MCF 10A (cell line): ENCODE measurements around the gene WLS. TPM values are rescaled to one million over a fixed set of nuclear protein-coding genes. Genes with fewer than 3 reads are reported as not detected.

ENCODE experiments used
- BruUV-seq: library from RNA; stranded (reverse); fragments of 400-500 nt; replicated peaks from 2 replicates; lab custom pipeline; 2021; lab: Mats Ljungman, UMichigan
- CTCF ChIA-PET: fragments of 300-600 bp; sonication (Branson Sonifier 250); formaldehyde crosslinking; extraction: SDS; loops from one replicate; lab custom pipeline; 2021; ENCODE audit warnings: antibody characterized with exemption, inconsistent platforms; lab: Yijun Ruan, JAX
- POLR2A ChIA-PET: fragments of 300-600, 350-650 bp; sonication (Branson Sonifier 250); formaldehyde crosslinking; extraction: SDS; loops from one replicate; lab custom pipeline; 2020; ENCODE audit warnings: antibody characterized with exemption, inconsistent platforms; lab: Yijun Ruan, JAX
- DNase-seq: peaks from one replicate; pipeline ENCODE4 v3.0.0-alpha.2; 2018; ENCODE audit not compliant: unreplicated experiment
- H3K27ac Mint-ChIP-seq: one replicate; pipeline ENCODE4 v1.8.0; 2022; ENCODE audit warnings: mild to moderate bottlenecking, low read depth, mixed read lengths; ENCODE audit not compliant: unreplicated experiment
- H3K27me3 Mint-ChIP-seq: one replicate; pipeline ENCODE4 v1.8.0; 2022; ENCODE audit warnings: mixed read lengths; ENCODE audit not compliant: insufficient read depth, unreplicated experiment
- H3K36me3 Mint-ChIP-seq: one replicate; pipeline ENCODE4 v1.8.0; 2022; ENCODE audit warnings: mild to moderate bottlenecking, moderate library complexity, mixed read lengths; ENCODE audit not compliant: insufficient read depth, unreplicated experiment
- H3K4me1 Mint-ChIP-seq: one replicate; pipeline ENCODE4 v1.8.0; 2022; ENCODE audit warnings: mixed read lengths; ENCODE audit not compliant: insufficient read depth, unreplicated experiment
- H3K4me3 Mint-ChIP-seq: one replicate; pipeline ENCODE4 v1.8.0; 2022; ENCODE audit warnings: mild to moderate bottlenecking, moderate library complexity, mixed read lengths; ENCODE audit not compliant: unreplicated experiment
- H3K9me3 Mint-ChIP-seq: one replicate; pipeline ENCODE4 v1.8.0; 2022; ENCODE audit warnings: mixed read lengths; ENCODE audit not compliant: unreplicated experiment
- CTCF ChIP-seq: fragments of 200-600 bp; IDR thresholded peaks from one replicate; pipeline ENCODE4 v1.8.0; 2022; ENCODE audit warnings: antibody characterized with exemption, mild to moderate bottlenecking; ENCODE audit not compliant: unreplicated experiment
- intact Hi-C: fragments of 100-400 bp; cut with micrococcal nuclease; formaldehyde crosslinking; loops from 2 replicates; pipeline ENCODE4 v1.14.1; 2022
- total RNA-seq: library from RNA; stranded (reverse); gene quantifications from 2 replicates; pipeline ENCODE4 v1.2.3, GENCODE V29; 2022

The WLS gene
- total RNA-seq, 1 experiment from 2014 or later, result 37.8 TPM

DNA sequence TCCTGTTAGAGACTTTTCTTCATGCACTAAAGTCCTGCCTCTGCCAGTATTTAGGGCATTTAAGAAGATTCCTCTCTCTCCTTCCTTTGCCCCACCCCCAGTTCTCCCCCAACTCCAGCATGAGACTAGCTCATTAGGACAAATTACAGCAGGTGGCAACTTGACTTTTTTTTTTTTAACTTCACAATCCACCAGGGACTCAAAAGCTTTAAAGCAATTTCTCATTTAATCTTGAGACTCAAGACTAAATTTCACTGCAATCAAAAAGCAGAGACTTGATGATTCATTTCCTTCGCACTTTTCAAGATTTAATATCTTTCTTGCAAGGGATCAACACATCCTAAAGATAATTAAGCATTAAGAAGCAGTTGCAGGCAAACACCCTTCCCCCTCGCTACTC lies 74.9 kb downstream of the WLS start:
- Mint-ChIP-seq H3K4me1 (no peaks in the 10 kb centered on the region), H3K4me3 (no peak overlapping the region), H3K27ac (no peak overlapping the region), H3K27me3 (no peaks in the 10 kb centered on the region), H3K9me3 (no peaks in the 10 kb centered on the region), H3K36me3 (peaks cover 8% of the 10 kb centered on the region)
- CTCF ChIA-PET, result interaction anchor here (0.8 kb wide), 1 partner anchor 37 kb away, joined by 3 read pairs; no protein-coding TSS in a partner anchor
- POLR2A ChIA-PET, result interaction anchor here (0.6 kb wide), 1 partner anchor 24 kb away, joined by 3 read pairs; no protein-coding TSS in a partner anchor
- BruUV-seq, result no TSS peak
- intact Hi-C loops, result no loop called here
- no peak for DNase-seq
- TF ChIP-seq CTCF, result no peak

GRCh38 chr1:68151690-68152089 lies 80.6 kb downstream of the WLS start:
- no peak for DNase-seq
- intact Hi-C loops, result no loop called here
- H3K36me3 Mint-ChIP-seq, result peaks cover 15% of the 10 kb centered on the region
- H3K9me3 Mint-ChIP-seq, result no peaks in the 10 kb centered on the region
- no peak for TF ChIP-seq CTCF
- H3K27ac Mint-ChIP-seq, result no peak overlapping the region
- no TSS peak for BruUV-seq
- POLR2A ChIA-PET, result interaction anchor here (0.7 to 1.5 kb wide), 3 partner anchors 21 to 49 kb away, joined by 3 to 5 read pairs (median 3); no protein-coding TSS in a partner anchor
- H3K4me3 Mint-ChIP-seq, result no peak overlapping the region
- no peaks in the 10 kb centered on the region for H3K4me1 Mint-ChIP-seq
- CTCF ChIA-PET, result interaction anchor here (0.6 to 1.6 kb wide), 4 partner anchors 15 to 189 kb away, joined by 3 to 4 read pairs (median 3); no protein-coding TSS in a partner anchor
- no peaks in the 10 kb centered on the region for H3K27me3 Mint-ChIP-seq

- Mint-ChIP-seq H3K9me3 (no peaks in the 10 kb centered on the region), H3K4me1 (no peaks in the 10 kb centered on the region), H3K27me3 (no peaks in the 10 kb centered on the region), H3K27ac (no peak overlapping the region), H3K36me3 (peaks cover 15% of the 10 kb centered on the region), H3K4me3 (no peak overlapping the region)
- POLR2A ChIA-PET, result no interaction called here
- intact Hi-C loops, result no loop called here
- CTCF ChIA-PET, result interaction anchor here (0.8 to 2.3 kb wide), 2 partner anchors 11 to 30 kb away, joined by 3 to 10 read pairs; no protein-coding TSS in a partner anchor
- no peak for TF ChIP-seq CTCF
- no TSS peak for BruUV-seq
- DNase-seq, result no peak
Observed at GRCh38 chr1:68149907-68150306, 82.4 kb downstream of the WLS start.

DNA sequence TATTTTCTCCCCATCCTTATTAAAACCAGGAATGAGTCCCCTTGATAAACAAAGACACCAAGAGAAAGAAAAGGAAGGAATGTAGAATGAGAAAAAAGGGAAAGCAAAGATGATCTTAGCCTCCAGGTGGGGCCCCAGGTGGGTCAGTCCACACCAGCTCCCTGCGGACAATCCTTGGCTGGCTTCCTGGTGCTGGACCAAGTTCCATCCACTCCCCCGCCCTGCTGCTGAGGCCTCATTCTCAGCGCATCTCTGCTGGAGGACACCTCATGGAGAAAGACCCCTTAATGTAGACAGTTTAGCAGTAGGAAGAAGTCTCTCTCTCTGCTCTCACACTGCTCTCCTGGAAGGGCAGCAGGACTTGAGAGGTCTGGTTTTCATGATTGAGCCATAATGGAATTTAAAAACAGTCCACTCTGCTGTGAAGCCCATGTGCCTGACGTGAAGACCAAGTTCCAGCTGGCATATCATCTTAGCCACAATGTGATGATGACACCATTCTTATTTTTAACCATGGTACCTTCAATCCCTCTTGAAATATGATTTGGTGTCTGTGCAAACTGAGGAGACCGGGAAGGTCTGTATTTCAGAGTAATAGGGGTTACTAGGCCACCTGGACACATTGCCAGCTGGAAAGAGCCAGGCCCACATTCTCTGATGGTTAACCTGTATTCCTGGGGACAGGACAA lies 83.1 kb downstream of the WLS start:
- no peak overlapping the region for H3K27ac Mint-ChIP-seq
- intact Hi-C loops, result no loop called here
- no peaks in the 10 kb centered on the region for H3K4me1 Mint-ChIP-seq
- no peak for TF ChIP-seq CTCF
- no TSS peak for BruUV-seq
- POLR2A ChIA-PET, result no interaction called here
- CTCF ChIA-PET, result interaction anchor here (0.8 to 2.3 kb wide), 3 partner anchors 10 to 195 kb away, joined by 3 to 10 read pairs (median 3); no protein-coding TSS in a partner anchor
- peaks cover 15% of the 10 kb centered on the region for H3K36me3 Mint-ChIP-seq
- H3K27me3 Mint-ChIP-seq, result no peaks in the 10 kb centered on the region
- no peak for DNase-seq
- no peaks in the 10 kb centered on the region for H3K9me3 Mint-ChIP-seq
- H3K4me3 Mint-ChIP-seq, result no peak overlapping the region
